ENCODE results near the gene TRPM3. TPM values are rescaled to one million over a fixed set of nuclear protein-coding genes. Genes with fewer than 3 reads are reported as not detected.

TRPM3 gene
- total and polyA plus RNA-seq, 4 donors, result 0.07 to 0.89 (median 0.67) TPM

DNA sequence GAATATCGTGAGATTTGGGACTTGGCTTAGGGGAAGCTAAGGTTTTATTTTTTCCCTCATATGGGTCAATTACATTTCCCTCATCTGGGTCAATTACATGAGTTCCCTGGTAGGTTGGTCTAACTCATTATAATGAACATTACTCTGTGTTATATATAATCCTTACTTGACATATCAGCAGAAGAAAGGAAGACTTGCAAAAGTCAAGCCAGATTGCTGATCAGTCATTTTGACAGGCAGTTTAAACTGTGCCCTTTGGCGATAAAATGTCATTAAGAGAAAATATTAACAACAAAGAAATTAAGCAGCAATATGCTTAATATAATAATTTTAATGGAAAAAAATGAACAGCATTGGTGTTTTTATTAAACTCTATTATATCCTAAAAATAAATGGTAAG lies 23.1 kb upstream of the TRPM3 start:
- TF ChIP-seq HNF4A (conservative IDR thresholded peaks at IDR 0.05) (no peak), FOXA1 (IDR thresholded peaks at IDR 0.05) (no peak), RAD21 (IDR thresholded peaks at IDR 0.05) (no peak), FOXA2 (IDR thresholded peaks at IDR 0.05) (no peak)
- no peak for DNase-seq (ENCODE audit: low spot score)
- no peaks in the 10 kb centered on the region for H3K9me3 ChIP-seq (ENCODE audit: control insufficient read depth in 4 of 4, low read length in 3 of 4)
- no peak overlapping the region for H3K27ac ChIP-seq (ENCODE audit: low read depth in 1 of 2, low read length in 2 of 2)
- H3K36me3 ChIP-seq (ENCODE audit: control insufficient read depth in 4 of 4, insufficient read depth in 3 of 4, low read depth in 1 of 4, low read length in 3 of 4), result no peaks in the 10 kb centered on the region
- H3K4me1 ChIP-seq (ENCODE audit: control insufficient read depth in 4 of 4, insufficient read depth in 4 of 4, low read length in 3 of 4), result peaks cover 0 to 3% (median 0%) of the 10 kb centered on the region in 4 donors
- H3K4me3 ChIP-seq (ENCODE audit: low read depth in 1 of 3, low read length in 3 of 3), result no peak overlapping the region
- H3K9ac ChIP-seq (ENCODE audit: low read depth in 1 of 2, low read length in 2 of 2), result no peak overlapping the region
- WGBS, result 72% methylated on average over 2 of the region's 2 CpGs
- no peaks in the 10 kb centered on the region for H3K27me3 ChIP-seq (ENCODE audit: control insufficient read depth in 4 of 4, insufficient read depth in 4 of 4, low read length in 3 of 4)

DNA sequence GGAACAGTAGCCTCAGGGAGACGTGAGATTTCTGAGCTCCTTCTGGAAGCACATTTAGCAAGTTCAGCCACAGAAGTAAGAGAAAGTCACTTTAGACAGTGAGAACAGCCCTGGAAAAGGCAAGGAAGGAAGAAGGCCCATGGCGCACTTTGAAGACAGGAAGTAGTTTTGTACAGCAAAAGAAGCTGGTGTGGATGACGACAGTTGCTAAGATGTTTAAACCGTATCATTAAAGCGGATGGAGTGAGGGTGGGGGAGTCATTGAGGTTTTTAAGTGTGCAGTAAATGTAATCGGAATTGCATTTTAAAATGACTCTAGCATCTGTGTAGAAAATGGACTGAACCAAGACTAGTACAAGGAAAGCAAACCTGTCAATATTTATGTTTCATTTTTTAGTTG lies 15.3 kb upstream of the TRPM3 start:
- DNase-seq (ENCODE audit: low spot score), result no peak
- Histone ChIP-seq H3K9me3 (ENCODE audit: control insufficient read depth in 4 of 4, low read length in 3 of 4) (no peaks in the 10 kb centered on the region), H3K27ac (ENCODE audit: low read depth in 1 of 2, low read length in 2 of 2) (no peak overlapping the region), H3K9ac (ENCODE audit: low read depth in 1 of 2, low read length in 2 of 2) (no peak overlapping the region), H3K27me3 (ENCODE audit: control insufficient read depth in 4 of 4, insufficient read depth in 4 of 4, low read length in 3 of 4) (no peaks in the 10 kb centered on the region), H3K4me1 (ENCODE audit: control insufficient read depth in 4 of 4, insufficient read depth in 4 of 4, low read length in 3 of 4) (peaks cover 0 to 3% (median 0%) of the 10 kb centered on the region in 4 donors), H3K36me3 (ENCODE audit: control insufficient read depth in 4 of 4, insufficient read depth in 3 of 4, low read depth in 1 of 4, low read length in 3 of 4) (no peaks in the 10 kb centered on the region), H3K4me3 (ENCODE audit: low read depth in 1 of 3, low read length in 3 of 3) (no peak overlapping the region)
- WGBS, result 94% methylated on average over 6 of the region's 6 CpGs
- TF ChIP-seq EGR1 (IDR thresholded peaks at IDR 0.05; ENCODE audit: low read depth in 2 of 2) (no peak), GABPA (IDR thresholded peaks at IDR 0.05 in 1 of 2, conservative IDR thresholded peaks at IDR 0.05 in 1 of 2) (no peak), FOXA1 (IDR thresholded peaks at IDR 0.05) (no peak), TAF1 (conservative IDR thresholded peaks at IDR 0.05) (no peak), FOXA2 (IDR thresholded peaks at IDR 0.05) (no peak), RAD21 (IDR thresholded peaks at IDR 0.05) (no peak), HNF4A (conservative IDR thresholded peaks at IDR 0.05) (no peak)
- TF ChIP-seq, protein P1, sequence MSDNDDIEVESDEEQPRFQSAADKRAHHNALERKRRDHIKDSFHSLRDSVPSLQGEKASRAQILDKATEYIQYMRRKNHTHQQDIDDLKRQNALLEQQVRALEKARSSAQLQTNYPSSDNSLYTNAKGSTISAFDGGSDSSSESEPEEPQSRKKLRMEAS (IDR thresholded peaks at IDR 0.05), result no peak
- TF ChIP-seq, protein P2, sequence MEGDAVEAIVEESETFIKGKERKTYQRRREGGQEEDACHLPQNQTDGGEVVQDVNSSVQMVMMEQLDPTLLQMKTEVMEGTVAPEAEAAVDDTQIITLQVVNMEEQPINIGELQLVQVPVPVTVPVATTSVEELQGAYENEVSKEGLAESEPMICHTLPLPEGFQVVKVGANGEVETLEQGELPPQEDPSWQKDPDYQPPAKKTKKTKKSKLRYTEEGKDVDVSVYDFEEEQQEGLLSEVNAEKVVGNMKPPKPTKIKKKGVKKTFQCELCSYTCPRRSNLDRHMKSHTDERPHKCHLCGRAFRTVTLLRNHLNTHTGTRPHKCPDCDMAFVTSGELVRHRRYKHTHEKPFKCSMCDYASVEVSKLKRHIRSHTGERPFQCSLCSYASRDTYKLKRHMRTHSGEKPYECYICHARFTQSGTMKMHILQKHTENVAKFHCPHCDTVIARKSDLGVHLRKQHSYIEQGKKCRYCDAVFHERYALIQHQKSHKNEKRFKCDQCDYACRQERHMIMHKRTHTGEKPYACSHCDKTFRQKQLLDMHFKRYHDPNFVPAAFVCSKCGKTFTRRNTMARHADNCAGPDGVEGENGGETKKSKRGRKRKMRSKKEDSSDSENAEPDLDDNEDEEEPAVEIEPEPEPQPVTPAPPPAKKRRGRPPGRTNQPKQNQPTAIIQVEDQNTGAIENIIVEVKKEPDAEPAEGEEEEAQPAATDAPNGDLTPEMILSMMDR (IDR thresholded peaks at IDR 0.05; ENCODE audit: low read depth, low read length, missing input control), result no peak

DNA sequence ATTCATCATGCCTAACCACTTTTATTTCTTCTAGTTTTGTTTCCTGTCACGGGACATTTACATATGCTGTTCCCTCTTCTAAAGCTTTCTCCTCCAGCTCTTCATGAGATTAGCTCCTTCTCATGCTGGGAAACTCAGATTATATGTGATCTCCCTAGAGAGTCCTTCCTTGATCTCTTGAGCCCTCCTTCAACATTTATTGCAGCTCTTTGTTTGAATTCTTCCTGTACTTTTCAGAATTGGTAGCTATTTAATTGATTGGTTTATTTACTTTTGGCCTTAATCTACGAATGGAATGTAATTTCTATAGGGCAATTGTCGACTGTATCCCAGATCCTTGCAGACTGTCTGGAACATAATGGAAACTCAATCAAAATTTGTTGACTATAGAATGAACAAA lies 9.7 kb upstream of the TRPM3 start:
- H3K27ac ChIP-seq (ENCODE audit: low read depth in 1 of 2, low read length in 2 of 2), result no peak overlapping the region
- H3K4me1 ChIP-seq (ENCODE audit: control insufficient read depth in 4 of 4, insufficient read depth in 4 of 4, low read length in 3 of 4), result no peaks in the 10 kb centered on the region
- 72% methylated on average over 3 of the region's 3 CpGs for WGBS
- H3K9me3 ChIP-seq (ENCODE audit: control insufficient read depth in 4 of 4, low read length in 3 of 4), result no peaks in the 10 kb centered on the region
- H3K4me3 ChIP-seq (ENCODE audit: low read depth in 1 of 3, low read length in 3 of 3), result no peak overlapping the region
- DNase-seq (ENCODE audit: low spot score), result no peak
- H3K36me3 ChIP-seq (ENCODE audit: control insufficient read depth in 4 of 4, insufficient read depth in 3 of 4, low read depth in 1 of 4, low read length in 3 of 4), result no peaks in the 10 kb centered on the region
- no peak for TF ChIP-seq NR2F2 (IDR thresholded peaks at IDR 0.05)
- no peak for TF ChIP-seq EGR1 (IDR thresholded peaks at IDR 0.05; ENCODE audit: low read depth in 2 of 2)
- no peak for TF ChIP-seq FOXA2 (IDR thresholded peaks at IDR 0.05)
- no peak for TF ChIP-seq HNF4A (conservative IDR thresholded peaks at IDR 0.05)
- TF ChIP-seq TAF1 (conservative IDR thresholded peaks at IDR 0.05), result no peak
- TF ChIP-seq, protein P3, sequence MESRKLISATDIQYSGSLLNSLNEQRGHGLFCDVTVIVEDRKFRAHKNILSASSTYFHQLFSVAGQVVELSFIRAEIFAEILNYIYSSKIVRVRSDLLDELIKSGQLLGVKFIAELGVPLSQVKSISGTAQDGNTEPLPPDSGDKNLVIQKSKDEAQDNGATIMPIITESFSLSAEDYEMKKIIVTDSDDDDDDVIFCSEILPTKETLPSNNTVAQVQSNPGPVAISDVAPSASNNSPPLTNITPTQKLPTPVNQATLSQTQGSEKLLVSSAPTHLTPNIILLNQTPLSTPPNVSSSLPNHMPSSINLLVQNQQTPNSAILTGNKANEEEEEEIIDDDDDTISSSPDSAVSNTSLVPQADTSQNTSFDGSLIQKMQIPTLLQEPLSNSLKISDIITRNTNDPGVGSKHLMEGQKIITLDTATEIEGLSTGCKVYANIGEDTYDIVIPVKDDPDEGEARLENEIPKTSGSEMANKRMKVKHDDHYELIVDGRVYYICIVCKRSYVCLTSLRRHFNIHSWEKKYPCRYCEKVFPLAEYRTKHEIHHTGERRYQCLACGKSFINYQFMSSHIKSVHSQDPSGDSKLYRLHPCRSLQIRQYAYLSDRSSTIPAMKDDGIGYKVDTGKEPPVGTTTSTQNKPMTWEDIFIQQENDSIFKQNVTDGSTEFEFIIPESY (IDR thresholded peaks at IDR 0.05), result no peak
- no peak for TF ChIP-seq FOXA1 (IDR thresholded peaks at IDR 0.05)
- TF ChIP-seq, protein P4, sequence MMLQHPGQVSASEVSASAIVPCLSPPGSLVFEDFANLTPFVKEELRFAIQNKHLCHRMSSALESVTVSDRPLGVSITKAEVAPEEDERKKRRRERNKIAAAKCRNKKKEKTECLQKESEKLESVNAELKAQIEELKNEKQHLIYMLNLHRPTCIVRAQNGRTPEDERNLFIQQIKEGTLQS (IDR thresholded peaks at IDR 0.05), result no peak
- no peak for TF ChIP-seq GABPA (IDR thresholded peaks at IDR 0.05 in 1 of 2, conservative IDR thresholded peaks at IDR 0.05 in 1 of 2)
- TF ChIP-seq RAD21 (IDR thresholded peaks at IDR 0.05), result no peak
- TF ChIP-seq SP1 (IDR thresholded peaks at IDR 0.05), result no peak
- TF ChIP-seq, protein P1 (IDR thresholded peaks at IDR 0.05), result no peak
- TF ChIP-seq, protein P5, sequence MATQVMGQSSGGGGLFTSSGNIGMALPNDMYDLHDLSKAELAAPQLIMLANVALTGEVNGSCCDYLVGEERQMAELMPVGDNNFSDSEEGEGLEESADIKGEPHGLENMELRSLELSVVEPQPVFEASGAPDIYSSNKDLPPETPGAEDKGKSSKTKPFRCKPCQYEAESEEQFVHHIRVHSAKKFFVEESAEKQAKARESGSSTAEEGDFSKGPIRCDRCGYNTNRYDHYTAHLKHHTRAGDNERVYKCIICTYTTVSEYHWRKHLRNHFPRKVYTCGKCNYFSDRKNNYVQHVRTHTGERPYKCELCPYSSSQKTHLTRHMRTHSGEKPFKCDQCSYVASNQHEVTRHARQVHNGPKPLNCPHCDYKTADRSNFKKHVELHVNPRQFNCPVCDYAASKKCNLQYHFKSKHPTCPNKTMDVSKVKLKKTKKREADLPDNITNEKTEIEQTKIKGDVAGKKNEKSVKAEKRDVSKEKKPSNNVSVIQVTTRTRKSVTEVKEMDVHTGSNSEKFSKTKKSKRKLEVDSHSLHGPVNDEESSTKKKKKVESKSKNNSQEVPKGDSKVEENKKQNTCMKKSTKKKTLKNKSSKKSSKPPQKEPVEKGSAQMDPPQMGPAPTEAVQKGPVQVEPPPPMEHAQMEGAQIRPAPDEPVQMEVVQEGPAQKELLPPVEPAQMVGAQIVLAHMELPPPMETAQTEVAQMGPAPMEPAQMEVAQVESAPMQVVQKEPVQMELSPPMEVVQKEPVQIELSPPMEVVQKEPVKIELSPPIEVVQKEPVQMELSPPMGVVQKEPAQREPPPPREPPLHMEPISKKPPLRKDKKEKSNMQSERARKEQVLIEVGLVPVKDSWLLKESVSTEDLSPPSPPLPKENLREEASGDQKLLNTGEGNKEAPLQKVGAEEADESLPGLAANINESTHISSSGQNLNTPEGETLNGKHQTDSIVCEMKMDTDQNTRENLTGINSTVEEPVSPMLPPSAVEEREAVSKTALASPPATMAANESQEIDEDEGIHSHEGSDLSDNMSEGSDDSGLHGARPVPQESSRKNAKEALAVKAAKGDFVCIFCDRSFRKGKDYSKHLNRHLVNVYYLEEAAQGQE (IDR thresholded peaks at IDR 0.05), result no peak
- no peak overlapping the region for H3K9ac ChIP-seq (ENCODE audit: low read depth in 1 of 2, low read length in 2 of 2)
- H3K27me3 ChIP-seq (ENCODE audit: control insufficient read depth in 4 of 4, insufficient read depth in 4 of 4, low read length in 3 of 4), result no peaks in the 10 kb centered on the region

All from liver (tissue), 9 donors.